ENCODE data around the gene FAP. TPM values are rescaled to one million over a fixed set of nuclear protein-coding genes. Genes with fewer than 3 reads are reported as not detected.

Gene FAP
- total and polyA plus RNA-seq, 2 of the 4 experiments (the other 2 are of a cell fraction), result 71.0 to 95.0 TPM

- Histone ChIP-seq H2AFZ (replicated peaks; ENCODE audit: low read length, poor library complexity) (no peak overlapping the region), H3K4ac (ENCODE audit: low read depth, low read length) (no peak overlapping the region), H3K23ac (ENCODE audit: low read depth, low read length) (no peak overlapping the region), H2BK20ac (ENCODE audit: low read depth, low read length) (no peak overlapping the region), H2AK9ac (replicated peaks; ENCODE audit: low read depth, low read length, poor library complexity) (no peak overlapping the region), H3K9me3 (ENCODE audit: control insufficient read depth, insufficient read depth, low read length) (no peaks in the 10 kb centered on the region), H2AK5ac (ENCODE audit: low read depth, low read length) (no peak overlapping the region), H3K36me3 (ENCODE audit: control insufficient read depth, insufficient read depth, low read length) (peaks cover 20% of the 10 kb centered on the region), H3K4me3 (ENCODE audit: insufficient read depth, low read depth, low read length) (no peak overlapping the region), H3K79me1 (ENCODE audit: low read depth in 1 of 2, low read length in 2 of 2) (peaks cover 0 to 7% of the 10 kb centered on the region in 2 experiments; a peak in 2 of 4 replicates), H2BK120ac (ENCODE audit: low read depth, low read length) (no peak overlapping the region), H3K27me3 (ENCODE audit: control insufficient read depth, insufficient read depth, low read length) (no peaks in the 10 kb centered on the region), H3K9me1 (ENCODE audit: insufficient read depth, low read length) (no peaks in the 10 kb centered on the region), H3K9ac (ENCODE audit: low read depth, low read length) (no peak overlapping the region), H2BK5ac (ENCODE audit: low read depth, low read length, poor library complexity, severe bottlenecking) (peak overlapping the region; percentile 86), H4K91ac (ENCODE audit: insufficient read depth, low read depth, low read length) (no peak overlapping the region), H3K18ac (ENCODE audit: low read depth, low read length) (no peak overlapping the region), H4K20me1 (ENCODE audit: insufficient read depth, low read length) (no peaks in the 10 kb centered on the region), H2BK15ac (ENCODE audit: low read depth, low read length) (no peak overlapping the region), H3K4me2 (ENCODE audit: low read depth, low read length) (no peak overlapping the region), H3K14ac (replicated peaks; ENCODE audit: low read depth, low read length) (no peak overlapping the region), H4K8ac (ENCODE audit: low read depth in 2 of 2, low read length in 2 of 2) (no peak overlapping the region), H3K27ac (ENCODE audit: insufficient read depth, low read length) (peak overlapping the region; percentile 49; the same call in 1 of the 2 replicates), H4K5ac (ENCODE audit: low read depth, low read length) (no peak overlapping the region), H3K4me1 (ENCODE audit: control insufficient read depth, insufficient read depth, low read length) (peaks cover 4% of the 10 kb centered on the region; the same call in 1 of the 2 replicates), H3K56ac (ENCODE audit: extremely low read depth, insufficient read depth, low read length) (no peak overlapping the region)
- CTCF ChIA-PET, result interaction anchor here (1.2 kb wide), 1 partner anchor 59 kb away, joined by 4 read pairs; no protein-coding TSS in a partner anchor
- TF ChIP-seq RAD21 (IDR thresholded peaks at IDR 0.05; ENCODE audit: low read length) (no peak), CEBPB (IDR thresholded peaks at IDR 0.05; ENCODE audit: low read depth, low read length) (no peak), CHD1 (IDR thresholded peaks at IDR 0.05; ENCODE audit: low read depth, low read length) (no peak), SMC3 (IDR thresholded peaks at IDR 0.05; ENCODE audit: low read depth, low read length) (no peak), CTCF (conservative IDR thresholded peaks at IDR 0.05; ENCODE audit: low read depth, low read length) (no peak), POLR2A (IDR thresholded peaks at IDR 0.05; ENCODE audit: low read depth, low read length) (no peak), MAFK (IDR thresholded peaks at IDR 0.05; ENCODE audit: low read depth, low read length) (no peak), USF2 (IDR thresholded peaks at IDR 0.05; ENCODE audit: low read depth, low read length) (no peak), FOS (IDR thresholded peaks at IDR 0.05; ENCODE audit: low read depth, low read length) (no peak), ELK1 (IDR thresholded peaks at IDR 0.05; ENCODE audit: borderline replicate concordance, low read depth, low read length) (no peak), BHLHE40 (IDR thresholded peaks at IDR 0.05; ENCODE audit: low read depth, low read length) (no peak), RCOR1 (IDR thresholded peaks at IDR 0.05; ENCODE audit: insufficient replicate concordance, low read length) (no peak), MXI1 (IDR thresholded peaks at IDR 0.05; ENCODE audit: borderline replicate concordance, low read depth, low read length) (no peak), MAZ (IDR thresholded peaks at IDR 0.05; ENCODE audit: borderline replicate concordance, low read depth, low read length) (no peak), RFX5 (IDR thresholded peaks at IDR 0.05; ENCODE audit: low read depth, low read length) (no peak), NFE2L2 (IDR thresholded peaks at IDR 0.05; ENCODE audit: low read depth, low read length) (no peak)
- POLR2A ChIA-PET (ENCODE audit: unreplicated experiment), result no interaction called here
- DNase-seq (peak; percentile 44), ATAC-seq (ENCODE audit: low read depth) (no peak)
- in situ Hi-C loops (cut with MboI; ENCODE audit: low sequenced_read_pairs), result no loop called here
- no TSS peak for BruUV-seq (replicated peaks)
- WGBS, 2 experiments (ENCODE audit: extremely low coverage in 2 of 2, insufficient read length in 1 of 2), result no CpG with 5 or more reads among the region's 2 CpGs
- intact Hi-C loops (cut with micrococcal nuclease), result no loop called here
- dilution Hi-C loops (cut with HindIII; ENCODE audit: low sequenced_read_pairs, unreplicated experiment), result no loop called here
These were observed 30.9 kb downstream of the FAP start for GRCh38 chr2:162212366-162212765.

Data from IMR-90 (cell line).